Mucosa of rectum (tissue), 2 donors: ENCODE data around the gene ELSPBP1.
"Not testable (repeated sequence)": the region's sequence is repeated elsewhere in the genome, so short reads cannot be mapped to it uniquely, and the experiment has no call there.

ENCODE experiments used
- H3K27ac ChIP-seq, 2 donors: one replicate each; pipeline ENCODE4 v1.7.0; 2013; ENCODE audit warnings: inconsistent platforms in 2 of 2, low read depth in 2 of 2, low read length in 2 of 2
- H3K27me3 ChIP-seq, 2 donors: one replicate each; pipeline ENCODE4 v1.7.0; 2013; ENCODE audit warnings: low read length in 2 of 2; ENCODE audit not compliant: control insufficient read depth in 2 of 2, insufficient read depth in 2 of 2
- H3K36me3 ChIP-seq, 2 donors: one replicate each; pipeline ENCODE4 v1.7.0; 2013; ENCODE audit warnings: low read length in 2 of 2; ENCODE audit not compliant: control insufficient read depth in 2 of 2, insufficient read depth in 2 of 2
- H3K4me1 ChIP-seq, 2 donors: one replicate each; pipeline ENCODE4 v1.7.0; 2013; ENCODE audit warnings: low read length in 2 of 2, mild to moderate bottlenecking in 1 of 2; ENCODE audit not compliant: control insufficient read depth in 2 of 2, insufficient read depth in 2 of 2
- H3K4me3 ChIP-seq, 2 donors: one replicate each; pipeline ENCODE4 v1.7.0; 2013; ENCODE audit warnings: low read length in 2 of 2
- H3K9ac ChIP-seq, 2 donors: one replicate each; pipeline ENCODE4 v1.7.0; 2013; ENCODE audit warnings: low read length in 2 of 2, low read depth in 1 of 2, mild to moderate bottlenecking in 1 of 2
- H3K9me3 ChIP-seq, 2 donors: one replicate each; pipeline ENCODE4 v1.7.0; 2013; ENCODE audit warnings: low read length in 2 of 2; ENCODE audit not compliant: control insufficient read depth in 2 of 2
- donor health status: healthy.
- donor health status: Normal muscosa, but diverticular disease.

Gene ELSPBP1

DNA sequence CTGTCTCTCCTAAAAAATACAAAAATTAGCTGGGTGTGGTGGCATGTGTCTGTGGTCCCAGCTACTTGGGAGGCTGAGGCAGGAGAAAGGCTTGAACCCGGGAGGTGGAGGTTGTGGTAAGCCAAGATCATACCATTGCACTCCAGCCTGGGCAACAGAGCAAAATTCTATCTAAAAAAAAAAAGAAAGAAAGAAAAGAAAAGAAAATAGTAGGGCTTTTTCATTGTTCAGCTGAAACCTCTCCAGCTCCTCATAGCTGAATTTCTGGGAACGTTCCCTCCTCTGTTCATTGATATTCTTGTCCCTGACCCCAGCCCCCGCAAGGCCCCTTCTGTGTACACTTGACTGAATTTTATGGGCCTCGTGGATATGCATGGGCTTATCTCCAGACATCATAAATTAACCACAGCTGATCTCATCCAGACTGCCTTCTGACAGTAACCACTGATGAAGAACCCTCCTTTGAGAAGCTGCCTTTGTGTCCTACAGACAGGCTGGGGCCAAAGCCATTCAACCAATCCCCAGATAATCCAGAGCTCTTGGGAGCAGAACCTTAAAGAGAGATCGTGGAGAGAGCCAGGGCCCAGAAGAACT is at the start of gene ELSPBP1:
Gene ELSPBP1 (plus strand): TSS at position 424 of the 594 bp plus-strand sequence. CDS start 14,036 bp downstream, outside the sequence.
- Histone ChIP-seq H3K4me3 (no peak within 1 kb of the TSS), H3K27ac (no peak within 1 kb of the TSS), H3K9ac (no peak within 1 kb of the TSS), H3K4me1 (no peaks in the 10 kb centered on the region), H3K9me3 (no peaks in the 10 kb centered on the region), H3K27me3 (peaks cover 0 to 2% of the 10 kb centered on the region in 2 donors), H3K36me3 (no peaks in the 10 kb centered on the region)

DNA sequence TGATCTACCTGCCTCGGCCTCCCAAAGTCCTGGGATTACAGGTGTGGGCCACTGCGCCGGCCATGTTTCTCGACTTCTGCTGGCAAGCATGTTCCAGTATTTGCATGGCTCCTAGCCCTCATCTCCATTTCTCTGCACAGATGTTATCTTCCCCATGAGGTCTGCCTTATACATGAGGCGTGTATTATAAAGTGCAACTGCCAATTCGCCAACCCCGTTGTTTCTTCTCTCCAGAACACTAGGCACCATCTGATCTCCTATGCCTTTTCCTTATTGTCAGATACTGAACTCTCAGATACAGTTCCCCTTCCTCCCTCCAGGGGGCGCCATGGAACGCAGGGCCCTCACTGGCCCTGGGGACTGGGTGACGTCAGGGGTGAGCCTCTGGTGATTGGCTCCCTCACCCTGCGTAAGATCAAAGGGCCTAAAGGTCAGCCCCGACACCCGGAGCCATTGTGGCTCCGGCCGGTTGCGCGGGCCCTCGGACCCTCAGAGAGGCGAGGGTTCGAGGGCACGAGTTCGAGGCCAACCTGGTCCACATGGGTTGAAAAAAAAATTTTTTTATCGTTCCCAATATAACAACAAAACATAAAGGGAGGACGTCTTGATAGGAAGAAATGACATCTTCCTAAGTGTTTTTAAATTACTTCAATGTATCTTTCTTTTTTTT is 44.4 kb upstream of the ELSPBP1 start:
- H3K4me3 ChIP-seq, H3K9me3 ChIP-seq, H3K4me1 ChIP-seq, H3K27ac ChIP-seq, H3K9ac ChIP-seq, H3K27me3 ChIP-seq, H3K36me3 ChIP-seq: not testable (repeated sequence)

- H3K27ac ChIP-seq, H3K27me3 ChIP-seq, H3K36me3 ChIP-seq, H3K4me1 ChIP-seq, H3K9ac ChIP-seq, H3K4me3 ChIP-seq, H3K9me3 ChIP-seq: not testable (repeated sequence)
Measured at GRCh38 chr19:47952132-47952531, 42.3 kb upstream of the ELSPBP1 start.

DNA sequence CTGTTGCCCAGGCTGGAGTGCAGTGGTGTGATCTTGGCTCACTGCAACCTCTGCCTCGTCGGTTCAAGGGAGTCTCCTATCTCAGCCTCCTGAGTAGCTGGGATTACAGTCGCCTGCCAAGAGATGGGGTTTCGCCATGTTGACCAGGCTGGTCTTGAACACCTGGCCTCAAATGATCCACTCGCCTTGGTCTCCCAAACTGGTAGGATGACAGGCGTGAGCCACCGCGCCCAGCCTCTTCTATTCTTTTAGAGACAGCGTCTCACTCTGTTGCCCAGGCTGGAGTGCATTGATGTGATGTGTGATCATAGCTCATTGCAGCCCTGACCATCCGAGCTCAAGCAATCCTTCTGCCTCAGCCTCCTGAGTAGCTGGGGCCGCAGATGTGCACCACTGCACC is 38.5 kb upstream of the ELSPBP1 start:
- H3K36me3 ChIP-seq, H3K27me3 ChIP-seq, H3K4me1 ChIP-seq, H3K27ac ChIP-seq, H3K9ac ChIP-seq, H3K9me3 ChIP-seq, H3K4me3 ChIP-seq: not testable (repeated sequence)

- no peaks in the 10 kb centered on the region for H3K9me3 ChIP-seq
- H3K27ac ChIP-seq, result no peak overlapping the region
- no peaks in the 10 kb centered on the region for H3K4me1 ChIP-seq
- no peaks in the 10 kb centered on the region for H3K27me3 ChIP-seq
- H3K4me3 ChIP-seq, result no peak overlapping the region
- H3K9ac ChIP-seq, result no peak overlapping the region
- H3K36me3 ChIP-seq, result no peaks in the 10 kb centered on the region
Measured at GRCh38 chr19:47973529-47973928, 20.9 kb upstream of the ELSPBP1 start.

DNA sequence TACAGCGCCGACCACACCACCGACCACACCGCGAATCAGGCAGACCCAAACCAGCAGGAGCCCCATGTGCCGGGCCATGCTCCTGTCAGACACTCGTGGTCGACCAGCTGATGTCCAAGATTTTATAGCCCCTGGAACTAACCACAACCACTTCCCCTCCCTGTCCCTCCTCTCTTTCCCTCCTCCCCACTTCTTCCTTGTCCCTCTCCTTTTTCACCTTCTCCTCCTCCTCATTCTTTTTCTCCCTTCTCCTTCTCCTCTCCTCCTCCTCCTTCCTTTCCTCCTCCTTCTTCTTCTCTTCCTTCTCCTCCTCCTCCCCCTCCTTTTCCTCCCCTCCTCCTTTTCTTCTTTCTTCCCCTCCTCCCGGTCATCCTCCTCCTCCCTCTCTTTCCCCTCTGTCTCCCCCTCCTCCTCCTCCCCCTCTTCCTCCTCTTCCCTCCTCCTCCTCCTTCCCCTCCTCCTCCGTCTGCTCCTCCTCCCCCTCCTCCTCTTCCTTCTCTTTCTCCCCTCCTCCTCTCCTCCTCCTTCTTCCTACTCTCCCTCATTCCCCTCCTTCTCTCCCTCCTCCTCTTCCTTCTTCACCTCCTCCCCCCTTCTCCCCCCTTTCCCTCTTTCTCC is 3.1 kb upstream of the ELSPBP1 start:
- H3K9me3 ChIP-seq, result no peaks in the 10 kb centered on the region
- no peaks in the 10 kb centered on the region for H3K36me3 ChIP-seq
- H3K27ac ChIP-seq, result no peak overlapping the region
- no peak overlapping the region for H3K9ac ChIP-seq
- H3K4me3 ChIP-seq, result no peak overlapping the region
- peaks cover 0 to 2% of the 10 kb centered on the region in 2 donors for H3K27me3 ChIP-seq
- no peaks in the 10 kb centered on the region for H3K4me1 ChIP-seq

GRCh38 chr19:47992070-47992469 is 2.4 kb upstream of the ELSPBP1 start, which contains the start of gene BSPH1:
TSS of gene BSPH1 (minus strand) at chr19:47992170. CDS start at chr19:47992081, 89 bp downstream.
- Histone ChIP-seq H3K27ac (no peak within 1 kb of the TSS), H3K4me1 (no peaks in the 10 kb centered on the region), H3K27me3 (peaks cover 0 to 2% of the 10 kb centered on the region in 2 donors), H3K9me3 (no peaks in the 10 kb centered on the region), H3K4me3 (no peak within 1 kb of the TSS), H3K36me3 (no peaks in the 10 kb centered on the region), H3K9ac (no peak within 1 kb of the TSS)

GRCh38 chr19:47996230-47996727 is 1.8 kb downstream of the ELSPBP1 start:
- no peaks in the 10 kb centered on the region for H3K4me1 ChIP-seq
- no peaks in the 10 kb centered on the region for H3K36me3 ChIP-seq
- no peak overlapping the region for H3K4me3 ChIP-seq
- no peaks in the 10 kb centered on the region for H3K27me3 ChIP-seq
- no peak overlapping the region for H3K9ac ChIP-seq
- H3K9me3 ChIP-seq, result no peaks in the 10 kb centered on the region
- no peak overlapping the region for H3K27ac ChIP-seq

DNA sequence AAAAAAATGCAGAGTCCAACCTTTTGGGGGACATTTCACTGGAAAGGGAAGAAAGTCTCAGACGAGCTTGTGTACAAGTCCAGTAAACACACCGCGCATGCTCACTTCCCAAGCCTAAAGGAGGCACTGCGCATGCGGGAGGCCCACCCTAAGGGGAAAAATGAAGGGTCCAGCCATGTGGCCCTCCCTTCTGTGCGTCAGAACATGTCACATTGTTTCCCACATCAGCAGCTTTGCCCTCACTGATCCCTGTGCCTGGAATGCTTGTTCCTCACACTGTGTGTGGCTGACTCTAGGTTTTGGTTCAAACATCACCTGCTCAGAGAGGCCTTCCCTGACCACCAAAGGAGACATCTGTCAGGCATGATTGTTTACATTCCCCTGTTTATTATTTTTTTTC is 4.4 kb downstream of the ELSPBP1 start:
- Histone ChIP-seq H3K4me1 (no peaks in the 10 kb centered on the region), H3K4me3 (no peak overlapping the region), H3K27me3 (no peaks in the 10 kb centered on the region), H3K9ac (no peak overlapping the region), H3K27ac (no peak overlapping the region), H3K9me3 (no peaks in the 10 kb centered on the region), H3K36me3 (no peaks in the 10 kb centered on the region)

DNA sequence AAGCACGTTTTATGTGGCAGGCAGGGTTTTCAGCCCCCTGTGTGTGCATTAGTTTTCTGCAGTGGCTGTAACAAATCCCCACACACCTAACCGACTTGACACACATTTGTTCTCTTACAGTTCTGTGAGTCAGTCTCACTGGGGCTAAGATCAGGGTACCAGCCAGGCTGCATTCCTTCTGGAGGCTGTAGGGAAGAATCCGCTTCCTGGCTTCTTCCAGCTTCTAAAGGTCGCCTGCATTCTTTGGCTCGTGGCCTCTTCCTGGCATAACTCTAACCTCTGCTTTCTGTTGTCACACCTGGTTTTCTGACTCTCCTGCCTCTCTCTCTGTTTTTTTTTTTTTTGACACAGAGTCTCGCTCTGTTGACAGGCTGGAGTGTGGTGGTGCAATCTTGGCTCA is 6.4 kb downstream of the ELSPBP1 start:
- H3K9ac ChIP-seq, result no peak overlapping the region

More for the DNA sequence above, 6.4 kb downstream of the ELSPBP1 start:
- Histone ChIP-seq H3K4me1 (no peaks in the 10 kb centered on the region), H3K27ac (no peak overlapping the region), H3K36me3 (no peaks in the 10 kb centered on the region), H3K9me3 (no peaks in the 10 kb centered on the region), H3K4me3 (no peak overlapping the region), H3K27me3 (no peaks in the 10 kb centered on the region)
